Endothelial cell of umbilical vein (primary cell): ENCODE data around the gene ARGLU1.

Experiments used
- CTCF ChIP-seq, 2 donors: IDR thresholded peaks; 1 replicate in 1 of 2; 2 replicates in 1 of 2; pipeline ENCODE4 v1.5.1; 2011; ENCODE audit warnings: low read length in 2 of 2, mild to moderate bottlenecking in 2 of 2, moderate library complexity in 2 of 2, control low read depth in 1 of 2, inconsistent platforms in 1 of 2, low read depth in 1 of 2; ENCODE audit not compliant: insufficient read depth in 1 of 2; ENCODE audit errors: extremely low read depth in 1 of 2
- EZH2 ChIP-seq: IDR thresholded peaks from 2 replicates; pipeline ENCODE4 v1.6.1; 2012; ENCODE audit warnings: borderline replicate concordance, low read depth, mild to moderate bottlenecking, moderate library complexity, low read length, inconsistent platforms; ENCODE audit not compliant: severe bottlenecking
- GATA2 ChIP-seq: IDR thresholded peaks from 2 replicates; pipeline ENCODE4 v1.7.0; 2011; ENCODE audit warnings: low read depth, mild to moderate bottlenecking, moderate library complexity, mixed read lengths, low read length; ENCODE audit not compliant: insufficient read length, insufficient read depth
- MAX ChIP-seq: IDR thresholded peaks from 2 replicates; pipeline ENCODE4 v1.6.1; 2011; ENCODE audit not compliant: insufficient read depth, insufficient read length
- MYC ChIP-seq: IDR thresholded peaks from one replicate; pipeline ENCODE4 v1.6.1; 2011; ENCODE audit warnings: mild to moderate bottlenecking, low read depth, low read length
- POLR2A ChIP-seq: IDR thresholded peaks from 2 replicates; pipeline ENCODE4 v1.6.1; 2012; ENCODE audit warnings: low read depth, mild to moderate bottlenecking, control low read depth, low read length
- POLR2AphosphoS5 ChIP-seq: IDR thresholded peaks from 2 replicates; pipeline ENCODE4 v1.6.1; 2012; ENCODE audit warnings: low read depth, mild to moderate bottlenecking, control low read depth, low read length, moderate library complexity; ENCODE audit not compliant: insufficient read depth

- TF ChIP-seq CTCF (IDR thresholded peaks at IDR 0.05; ENCODE audit: extremely low read depth in 1 of 2, insufficient read depth in 1 of 2, low read depth in 1 of 2, low read length in 2 of 2) (no peak), POLR2A (no peak), MAX (no peak), POLR2AphosphoS5 (no peak), EZH2 (no peak), MYC (no peak), GATA2 (no peak)
Observed at GRCh38 chr13:106597749-106598395, 29.9 kb upstream of the ARGLU1 start.
